Measurements from ENCODE around the gene METTL15.

METTL15 gene

GRCh38 chr11:28107750-28108618, at the start of gene METTL15, which contains the start of gene KIF18A:
TSS of gene METTL15 (plus strand) at chr11:28108388. CDS start at chr11:28113335, 4,947 bp downstream.
TSS of gene KIF18A (minus strand) at chr11:28108156. CDS start at chr11:28097947, 10,209 bp downstream.
- peak within 1 kb of the TSS; percentile 76 for H3K27ac ChIP-seq
- H3K36me3 ChIP-seq (replicated peaks): no peaks in the 10 kb centered on the region
- in situ Hi-C loops (cut with HindIII; ENCODE audit: low pct_ligation_motif_present, low sequenced_read_pairs): no loop called here
- TF ChIP-seq CTCF (IDR thresholded peaks at IDR 0.05; ENCODE audit: low read depth, low read length, missing control alignments): no peak
- peak; percentile 99 for DNase-seq
- H3K27me3 ChIP-seq (replicated peaks): no peaks in the 10 kb centered on the region
- peak within 1 kb of the TSS; percentile 79 for H3K4me3 ChIP-seq (ENCODE audit: low read depth, low read length)

GRCh38 chr11:28071305-28071704, 36.9 kb upstream of the METTL15 start:
- H3K4me3 ChIP-seq (ENCODE audit: low read depth, low read length): no peak overlapping the region
- TF ChIP-seq CTCF (IDR thresholded peaks at IDR 0.05; ENCODE audit: low read depth, low read length, missing control alignments): no peak
- H3K27me3 ChIP-seq (replicated peaks): no peaks in the 10 kb centered on the region
- H3K27ac ChIP-seq: no peak overlapping the region
- H3K36me3 ChIP-seq (replicated peaks): no peaks in the 10 kb centered on the region
- DNase-seq: no peak
- in situ Hi-C loops (cut with HindIII; ENCODE audit: low pct_ligation_motif_present, low sequenced_read_pairs): no loop called here

GRCh38 chr11:28072321-28072720, 35.9 kb upstream of the METTL15 start:
- TF ChIP-seq CTCF (IDR thresholded peaks at IDR 0.05; ENCODE audit: low read depth, low read length, missing control alignments): no peak
- H3K4me3 ChIP-seq (ENCODE audit: low read depth, low read length): no peak overlapping the region
- no peak for DNase-seq
- no peaks in the 10 kb centered on the region for H3K36me3 ChIP-seq (replicated peaks)
- no peaks in the 10 kb centered on the region for H3K27me3 ChIP-seq (replicated peaks)
- in situ Hi-C loops (cut with HindIII; ENCODE audit: low pct_ligation_motif_present, low sequenced_read_pairs): no loop called here
- no peak overlapping the region for H3K27ac ChIP-seq

- in situ Hi-C loops (cut with HindIII; ENCODE audit: low pct_ligation_motif_present, low sequenced_read_pairs): no loop called here
- H3K27ac ChIP-seq: no peak overlapping the region
- no peak for TF ChIP-seq CTCF (IDR thresholded peaks at IDR 0.05; ENCODE audit: low read depth, low read length, missing control alignments)
- no peaks in the 10 kb centered on the region for H3K36me3 ChIP-seq (replicated peaks)
- no peak overlapping the region for H3K4me3 ChIP-seq (ENCODE audit: low read depth, low read length)
- no peak for DNase-seq
- no peaks in the 10 kb centered on the region for H3K27me3 ChIP-seq (replicated peaks)
These were observed 30.7 kb upstream of the METTL15 start for GRCh38 chr11:28077521-28077920.

GRCh38 chr11:28083118-28083517, 25.1 kb upstream of the METTL15 start:
- no peak for TF ChIP-seq CTCF (IDR thresholded peaks at IDR 0.05; ENCODE audit: low read depth, low read length, missing control alignments)
- Histone ChIP-seq H3K36me3 (replicated peaks) (no peaks in the 10 kb centered on the region), H3K27me3 (replicated peaks) (no peaks in the 10 kb centered on the region), H3K4me3 (ENCODE audit: low read depth, low read length) (no peak overlapping the region), H3K27ac (no peak overlapping the region)
- in situ Hi-C loops (cut with HindIII; ENCODE audit: low pct_ligation_motif_present, low sequenced_read_pairs): no loop called here
- DNase-seq: no peak
